Stimulated activated effector memory CD8-positive, alpha-beta T cell treated with anti-CD3 and anti-CD28 coated beads, Interleukin-12 subunit alpha, Interleukin-12 subunit beta, amount 100 ng/mL, for 72 hours (primary cell): ENCODE results near the gene PRMT1.

ENCODE experiments used
- ATAC-seq: fragments of 150-1000 bp; cut with Tn5 transposase; 2 replicates; pipeline ENCODE4 v1.10.0; 2021
- DNase-seq, 2 donors: peaks; one replicate each; pipeline ENCODE4 v3.0.0; 2021 to 2022; ENCODE audit warnings: low spot score in 2 of 2
- H3K27ac Mint-ChIP-seq: one replicate; pipeline ENCODE4 v1.8.0; 2022; ENCODE audit warnings: mild to moderate bottlenecking, mixed read lengths
- H3K36me3 Mint-ChIP-seq: one replicate; pipeline ENCODE4 v1.8.0; 2022; ENCODE audit warnings: mild to moderate bottlenecking, mixed read lengths
- H3K4me1 Mint-ChIP-seq: one replicate; pipeline ENCODE4 v1.8.0; 2022; ENCODE audit warnings: mixed read lengths
- H3K4me3 Mint-ChIP-seq: one replicate; pipeline ENCODE4 v1.8.0; 2022; ENCODE audit warnings: mild to moderate bottlenecking, mixed read lengths
- H3K9me3 Mint-ChIP-seq: one replicate; pipeline ENCODE4 v1.8.0; 2022; ENCODE audit warnings: mixed read lengths

The PRMT1 gene

DNA sequence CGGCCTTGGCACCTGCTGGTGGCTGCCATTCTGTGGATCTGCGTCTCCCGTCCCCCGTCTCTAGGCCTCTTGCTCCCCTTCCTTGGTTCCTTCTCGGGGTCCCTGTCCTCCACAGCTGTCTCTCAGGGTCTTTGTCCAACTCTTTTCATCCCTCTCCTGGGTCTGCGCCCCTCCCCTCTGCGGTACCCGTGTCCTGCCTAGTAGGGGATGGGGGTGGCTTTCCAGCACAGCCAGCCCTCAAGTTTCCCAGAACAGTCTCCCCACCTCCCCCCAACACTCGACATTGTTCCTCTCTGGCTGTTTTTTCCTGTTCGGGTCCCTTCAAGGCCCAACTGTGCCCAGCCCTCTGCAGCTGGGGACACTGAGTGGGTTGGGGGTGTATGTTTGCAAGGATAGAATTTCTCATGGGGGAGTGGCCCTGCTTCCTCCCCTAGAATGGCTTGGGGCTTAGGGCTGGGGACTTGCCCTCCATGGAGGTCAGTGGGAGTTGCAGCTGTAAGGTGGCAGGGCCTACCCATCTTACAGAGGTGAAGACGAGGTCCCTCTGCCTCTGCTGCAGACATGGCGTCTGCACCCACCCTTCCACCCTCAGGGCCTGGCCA is 11.6 kb downstream of the PRMT1 start:
- Mint-ChIP-seq H3K4me3 (no peak overlapping the region), H3K27ac (no peak overlapping the region), H3K9me3 (no peaks in the 10 kb centered on the region), H3K4me1 (peaks cover 43% of the 10 kb centered on the region), H3K36me3 (peaks cover 79% of the 10 kb centered on the region)
- DNase-seq, result no peak
- ATAC-seq, result no peak

DNA sequence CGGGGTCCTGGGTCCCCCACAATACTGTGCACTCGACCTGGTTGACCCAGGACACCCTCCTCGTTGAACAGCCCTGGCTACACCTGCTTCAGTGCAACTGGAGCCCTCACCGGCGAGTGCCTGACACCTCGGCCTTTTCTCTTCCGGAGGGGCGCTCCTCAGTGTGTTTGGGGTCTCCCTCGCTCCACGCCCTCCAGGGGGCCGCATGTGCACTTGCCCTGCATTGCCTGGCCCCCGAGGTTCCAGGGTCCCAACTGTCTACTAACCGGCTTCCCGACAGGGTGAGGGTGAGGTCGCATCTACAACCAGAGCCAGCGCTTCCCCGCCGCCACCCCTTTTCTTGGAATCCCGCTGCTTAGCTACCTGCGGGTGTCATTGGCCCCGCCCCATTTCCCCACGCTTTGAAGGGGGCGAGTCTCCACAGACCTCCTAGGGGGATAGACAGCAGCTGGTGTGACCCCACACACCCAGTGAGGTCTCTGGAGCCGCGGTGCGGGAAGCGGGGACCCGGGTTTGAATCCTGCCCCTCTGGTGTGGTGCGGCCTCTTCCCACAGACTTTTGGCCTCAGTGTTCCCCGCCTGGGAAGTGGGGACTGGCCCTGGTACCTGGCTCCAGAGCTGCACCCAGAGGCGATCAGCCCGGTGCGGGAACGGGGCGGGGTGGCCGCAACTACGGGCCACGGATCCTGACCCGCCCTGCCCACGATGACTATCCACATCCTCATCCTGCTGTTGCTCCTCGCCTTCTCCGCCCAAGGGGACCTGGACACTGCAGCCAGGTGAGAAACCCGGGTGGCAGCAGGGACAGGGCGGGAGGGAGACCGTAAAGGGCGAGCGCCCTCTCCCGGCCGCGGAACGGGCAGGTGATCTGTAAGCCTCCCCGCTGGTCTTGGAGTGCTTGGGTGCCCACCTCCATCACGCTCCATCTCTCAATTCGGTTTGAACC is 12.3 kb downstream of the PRMT1 start, which contains the start of gene ADM5:
Gene ADM5 (plus strand): TSS at position 462 of the 946 bp plus-strand sequence. CDS start 244 bp downstream, at position 706.
- H3K27ac Mint-ChIP-seq, result peak within 1 kb of the TSS; percentile 70
- peaks cover 36% of the 10 kb centered on the region for H3K4me1 Mint-ChIP-seq
- peak; percentile 23 for ATAC-seq
- no peaks in the 10 kb centered on the region for H3K9me3 Mint-ChIP-seq
- peak within 1 kb of the TSS; percentile 71 for H3K4me3 Mint-ChIP-seq
- no peak for DNase-seq
- H3K36me3 Mint-ChIP-seq, result peaks cover 71% of the 10 kb centered on the region

DNA sequence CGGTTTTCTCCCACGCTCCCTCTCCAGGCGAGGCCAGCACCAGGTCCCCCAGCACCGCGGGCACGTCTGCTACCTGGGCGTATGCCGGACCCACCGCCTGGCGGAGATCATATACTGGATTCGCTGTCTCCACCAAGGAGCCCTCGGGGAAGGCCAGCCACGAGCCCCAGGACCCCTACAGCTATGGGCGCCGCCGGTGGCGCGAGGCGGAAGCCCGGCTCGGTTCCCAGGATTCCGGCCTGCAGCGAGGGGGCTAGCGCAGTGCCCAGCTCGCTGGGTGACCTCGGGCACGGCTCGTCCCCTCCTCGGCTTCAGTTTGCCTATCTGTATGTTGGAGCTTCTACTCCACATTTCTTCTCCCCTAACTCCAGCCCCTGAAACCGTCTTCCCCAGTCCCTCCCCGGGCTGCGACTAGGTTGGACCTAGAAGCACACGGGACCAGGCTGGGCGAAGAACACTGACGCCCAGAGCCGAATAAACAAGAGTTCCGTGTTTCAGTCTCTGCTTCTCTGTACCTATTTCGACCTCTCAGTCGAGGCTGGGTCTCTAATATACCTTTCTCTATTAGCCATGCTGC is 13.1 kb downstream of the PRMT1 start:
- peaks cover 36% of the 10 kb centered on the region for H3K4me1 Mint-ChIP-seq
- peaks cover 63% of the 10 kb centered on the region for H3K36me3 Mint-ChIP-seq
- peak overlapping the region; percentile 70 for H3K27ac Mint-ChIP-seq
- H3K9me3 Mint-ChIP-seq, result no peaks in the 10 kb centered on the region
- H3K4me3 Mint-ChIP-seq, result peak overlapping the region; percentile 71
- ATAC-seq (no peak), DNase-seq (no peak)

DNA sequence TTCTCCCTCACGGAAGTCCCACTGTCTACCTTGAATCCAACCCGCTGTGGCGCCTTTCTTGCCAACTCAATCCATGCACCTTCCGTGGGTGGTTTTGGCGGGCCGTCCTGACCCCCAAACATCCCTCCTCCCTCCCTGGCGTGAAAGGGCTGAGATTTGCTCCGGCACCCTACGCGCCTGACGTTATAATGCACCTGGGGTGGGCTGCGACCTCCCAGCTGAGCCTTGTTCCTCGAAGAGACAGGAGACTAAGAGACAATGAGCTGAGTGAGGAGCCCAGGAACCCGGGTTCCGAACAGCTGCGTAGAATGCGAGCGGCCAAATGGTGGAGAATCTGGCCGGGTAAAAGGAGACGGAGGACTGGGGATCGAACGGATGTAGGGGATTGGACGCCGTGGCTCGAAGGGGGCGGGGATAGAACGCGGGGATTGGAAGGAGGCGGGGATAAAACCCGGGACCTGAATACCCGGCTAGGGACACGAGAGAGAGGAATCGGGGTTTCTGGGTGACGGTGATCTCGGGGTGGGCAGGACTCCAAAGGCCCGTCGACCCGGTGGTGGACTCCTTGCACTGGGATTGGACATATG is 13.7 kb downstream of the PRMT1 start, which contains the start of gene CPT1C:
Gene CPT1C (plus strand): TSS at position 461 of the 587 bp plus-strand sequence. CDS start 1,137 bp downstream, outside the sequence.
- H3K4me3 Mint-ChIP-seq, result peak within 1 kb of the TSS; percentile 71
- peaks cover 32% of the 10 kb centered on the region for H3K4me1 Mint-ChIP-seq
- no peaks in the 10 kb centered on the region for H3K9me3 Mint-ChIP-seq
- ATAC-seq, result peak; percentile 61
- H3K27ac Mint-ChIP-seq, result peak within 1 kb of the TSS; percentile 70
- peaks cover 57% of the 10 kb centered on the region for H3K36me3 Mint-ChIP-seq
- no peak for DNase-seq

DNA sequence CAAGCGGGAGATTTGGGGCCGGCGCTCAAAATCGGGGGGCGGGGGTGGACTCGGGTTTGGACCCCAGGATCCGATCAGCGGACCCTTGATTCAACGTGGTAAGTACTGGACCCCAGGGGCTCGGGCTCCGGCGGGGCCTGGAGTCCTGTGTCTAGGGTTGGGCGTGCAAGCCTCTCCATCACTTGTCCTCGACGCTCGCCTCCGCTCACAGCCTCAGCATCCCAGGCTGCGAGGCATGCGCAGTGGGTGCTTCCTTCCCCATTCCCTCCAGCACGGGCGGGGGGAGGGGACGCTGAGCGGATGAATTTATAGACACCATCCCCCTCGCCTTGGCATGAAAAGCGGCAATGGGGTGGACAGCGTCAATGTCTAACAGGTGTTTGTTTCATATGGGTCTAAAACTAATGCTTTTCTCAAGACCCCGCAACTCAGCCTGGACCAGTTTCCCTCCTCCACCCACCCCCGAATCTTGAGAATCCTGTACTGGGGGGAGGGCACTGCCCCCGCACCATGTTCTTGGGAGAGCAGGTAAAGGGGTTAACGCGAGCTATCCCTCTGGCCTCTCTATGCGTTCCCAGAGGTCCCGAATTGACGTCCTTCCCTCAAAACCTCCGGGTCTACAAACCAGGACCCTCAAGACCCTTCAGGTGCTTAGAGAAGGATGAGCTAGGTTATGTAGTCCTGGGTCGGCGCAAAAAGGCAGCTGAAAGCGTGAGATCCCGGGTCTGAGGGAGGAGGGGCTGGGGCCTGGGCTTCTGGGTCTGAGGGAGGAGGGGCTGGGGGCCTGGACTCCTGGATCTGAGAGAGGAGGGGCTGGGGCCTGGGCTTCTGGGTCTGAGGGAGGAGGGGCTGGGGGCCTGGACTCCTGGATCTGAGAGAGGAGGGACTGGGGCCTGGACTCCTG is 14.4 kb downstream of the PRMT1 start:
- DNase-seq, result no peak
- Mint-ChIP-seq H3K9me3 (no peaks in the 10 kb centered on the region), H3K4me3 (peak overlapping the region; percentile 71), H3K4me1 (peaks cover 30% of the 10 kb centered on the region), H3K36me3 (peaks cover 50% of the 10 kb centered on the region), H3K27ac (peak overlapping the region; percentile 70)
- peak; percentile 39 for ATAC-seq

DNA sequence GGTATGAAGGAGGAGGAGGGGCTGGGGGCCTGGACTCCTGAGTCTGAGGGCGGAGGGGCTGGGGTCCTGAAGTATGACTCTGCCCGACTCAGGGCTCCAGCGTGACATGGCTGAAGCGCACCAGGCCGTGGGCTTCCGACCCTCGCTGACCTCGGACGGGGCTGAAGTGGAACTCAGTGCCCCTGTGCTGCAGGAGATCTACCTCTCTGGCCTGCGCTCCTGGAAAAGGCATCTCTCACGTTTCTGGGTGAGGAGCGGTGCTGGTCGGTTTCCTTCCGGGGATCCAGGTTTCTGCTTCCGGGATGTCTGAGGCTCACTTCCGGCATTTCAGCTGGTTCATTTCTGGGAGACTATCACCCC is 15.1 kb downstream of the PRMT1 start:
- no peaks in the 10 kb centered on the region for H3K9me3 Mint-ChIP-seq

DNA sequence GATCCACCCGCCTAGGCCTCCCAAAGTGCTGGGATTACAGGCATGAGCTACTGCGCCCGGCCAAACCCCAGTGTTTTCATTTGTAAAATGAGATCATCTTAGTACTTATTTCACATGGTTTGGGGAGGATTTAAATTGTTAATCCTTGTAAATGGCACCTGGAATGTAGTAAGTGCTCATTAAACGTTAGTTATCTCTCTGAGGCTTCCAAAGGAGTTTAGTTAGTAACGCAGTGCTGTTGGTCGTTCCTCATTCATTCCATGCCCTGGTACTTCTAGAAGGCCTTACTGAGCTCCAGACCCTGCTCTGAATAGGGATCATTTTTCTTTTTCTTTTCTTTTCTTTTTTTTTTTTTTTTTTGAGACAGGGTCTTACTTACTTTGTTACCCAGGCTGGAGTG is 19.0 kb downstream of the PRMT1 start:
- no peak overlapping the region for H3K4me3 Mint-ChIP-seq
- H3K27ac Mint-ChIP-seq, result no peak overlapping the region
- peaks cover 10% of the 10 kb centered on the region for H3K36me3 Mint-ChIP-seq
- no peak for DNase-seq
- no peak for ATAC-seq
- H3K9me3 Mint-ChIP-seq, result no peaks in the 10 kb centered on the region
- H3K4me1 Mint-ChIP-seq, result peaks cover 3% of the 10 kb centered on the region

More for the DNA sequence above, 15.1 kb downstream of the PRMT1 start:
- ATAC-seq, result no peak
- Mint-ChIP-seq H3K27ac (no peak overlapping the region), H3K36me3 (peaks cover 46% of the 10 kb centered on the region), H3K4me1 (peaks cover 30% of the 10 kb centered on the region), H3K4me3 (no peak overlapping the region)
- DNase-seq, result no peak

DNA sequence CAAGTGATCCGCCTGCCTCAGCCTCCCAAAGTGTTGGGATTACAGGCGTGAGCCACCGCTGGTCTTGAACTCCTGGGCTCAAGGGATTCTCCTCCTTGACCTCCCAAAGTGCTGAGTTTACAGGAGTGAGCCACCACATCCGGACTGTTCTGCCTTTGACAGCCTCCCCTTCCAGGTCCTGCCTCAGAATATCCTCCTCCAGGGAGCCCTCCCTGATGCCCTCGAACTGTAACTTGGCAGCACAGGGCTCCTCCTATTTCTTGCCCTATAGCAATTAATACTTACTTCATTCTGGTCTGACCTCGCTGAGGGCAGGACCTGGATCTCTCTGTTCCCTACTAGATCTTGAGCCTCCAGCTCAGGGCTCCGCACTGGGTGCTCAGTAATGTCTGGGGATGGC is 19.8 kb downstream of the PRMT1 start:
- DNase-seq (no peak), ATAC-seq (no peak)
- Mint-ChIP-seq H3K4me1 (no peaks in the 10 kb centered on the region), H3K4me3 (no peak overlapping the region), H3K36me3 (peaks cover 6% of the 10 kb centered on the region), H3K27ac (peak overlapping the region; percentile 65), H3K9me3 (no peaks in the 10 kb centered on the region)

DNA sequence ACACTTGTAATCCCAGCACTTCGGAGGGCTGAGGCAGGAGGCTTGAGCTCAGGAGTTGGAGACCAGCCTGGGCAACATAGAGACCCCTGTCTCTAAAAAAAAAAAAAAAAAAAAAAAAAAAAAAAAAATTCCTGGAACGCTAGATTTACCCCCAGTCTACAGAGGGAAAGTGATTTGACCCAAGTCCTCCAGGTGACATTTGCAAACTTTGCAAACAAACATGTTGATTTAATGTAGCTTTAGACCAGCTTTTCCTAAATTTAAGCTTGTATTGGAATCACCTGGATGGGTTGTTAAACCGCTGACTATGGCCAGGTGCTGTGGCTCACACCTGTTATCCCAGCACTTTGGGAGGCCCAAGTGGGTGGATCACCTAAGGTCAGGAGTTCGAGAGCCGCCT is 22.3 kb downstream of the PRMT1 start:
- DNase-seq (no peak), ATAC-seq (no peak)
- Mint-ChIP-seq H3K27ac (no peak overlapping the region), H3K4me3 (no peak overlapping the region), H3K9me3 (no peaks in the 10 kb centered on the region), H3K4me1 (no peaks in the 10 kb centered on the region), H3K36me3 (no peaks in the 10 kb centered on the region)

DNA sequence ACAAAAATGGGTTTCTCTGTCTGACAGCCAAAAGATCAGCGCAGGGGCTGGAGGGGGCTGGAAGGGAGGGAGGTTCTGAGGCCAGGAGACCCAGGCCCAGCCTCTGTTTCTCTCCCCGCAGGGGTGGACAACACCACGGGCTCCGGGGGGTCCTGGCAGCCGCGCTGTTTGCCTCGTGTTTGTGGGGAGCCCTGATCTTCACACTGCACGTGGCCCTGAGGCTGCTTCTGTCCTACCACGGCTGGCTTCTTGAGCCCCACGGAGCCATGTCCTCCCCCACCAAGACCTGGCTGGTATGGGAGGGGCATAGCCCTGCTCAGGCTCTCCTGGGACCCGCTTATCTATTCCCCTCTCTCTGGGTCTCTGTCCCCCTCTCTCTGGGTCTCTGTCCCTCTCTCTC is 23.5 kb downstream of the PRMT1 start:
- H3K36me3 Mint-ChIP-seq, result no peaks in the 10 kb centered on the region
- ATAC-seq (peak; percentile 65), DNase-seq (no peak)
- H3K9me3 Mint-ChIP-seq, result no peaks in the 10 kb centered on the region
- H3K4me3 Mint-ChIP-seq, result no peak overlapping the region
- H3K4me1 Mint-ChIP-seq, result no peaks in the 10 kb centered on the region
- H3K27ac Mint-ChIP-seq, result no peak overlapping the region

DNA sequence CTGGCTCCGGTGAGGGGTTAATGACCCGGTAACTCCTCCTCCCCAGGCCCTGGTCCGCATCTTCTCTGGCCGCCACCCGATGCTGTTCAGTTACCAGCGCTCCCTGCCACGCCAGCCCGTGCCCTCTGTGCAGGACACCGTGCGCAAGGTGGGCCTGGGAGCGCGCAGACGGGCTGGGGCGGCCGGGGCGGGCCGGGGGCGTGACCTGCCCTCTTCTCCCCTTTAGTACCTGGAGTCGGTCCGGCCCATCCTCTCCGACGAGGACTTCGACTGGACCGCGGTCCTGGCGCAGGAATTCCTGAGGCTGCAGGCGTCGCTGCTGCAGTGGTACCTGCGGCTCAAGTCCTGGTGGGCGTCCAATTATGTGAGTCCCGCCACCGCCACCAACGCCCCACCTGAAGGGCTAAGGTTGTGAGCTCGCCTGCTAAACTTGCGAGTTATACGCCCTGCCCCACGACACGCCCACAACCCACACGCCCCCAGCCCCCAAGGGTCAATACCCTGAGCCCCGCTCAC is 24.3 kb downstream of the PRMT1 start:
- Mint-ChIP-seq H3K9me3 (no peaks in the 10 kb centered on the region), H3K4me3 (no peak overlapping the region), H3K36me3 (no peaks in the 10 kb centered on the region), H3K4me1 (no peaks in the 10 kb centered on the region), H3K27ac (no peak overlapping the region)
- peak; percentile 42 for ATAC-seq
- DNase-seq, result no peak

DNA sequence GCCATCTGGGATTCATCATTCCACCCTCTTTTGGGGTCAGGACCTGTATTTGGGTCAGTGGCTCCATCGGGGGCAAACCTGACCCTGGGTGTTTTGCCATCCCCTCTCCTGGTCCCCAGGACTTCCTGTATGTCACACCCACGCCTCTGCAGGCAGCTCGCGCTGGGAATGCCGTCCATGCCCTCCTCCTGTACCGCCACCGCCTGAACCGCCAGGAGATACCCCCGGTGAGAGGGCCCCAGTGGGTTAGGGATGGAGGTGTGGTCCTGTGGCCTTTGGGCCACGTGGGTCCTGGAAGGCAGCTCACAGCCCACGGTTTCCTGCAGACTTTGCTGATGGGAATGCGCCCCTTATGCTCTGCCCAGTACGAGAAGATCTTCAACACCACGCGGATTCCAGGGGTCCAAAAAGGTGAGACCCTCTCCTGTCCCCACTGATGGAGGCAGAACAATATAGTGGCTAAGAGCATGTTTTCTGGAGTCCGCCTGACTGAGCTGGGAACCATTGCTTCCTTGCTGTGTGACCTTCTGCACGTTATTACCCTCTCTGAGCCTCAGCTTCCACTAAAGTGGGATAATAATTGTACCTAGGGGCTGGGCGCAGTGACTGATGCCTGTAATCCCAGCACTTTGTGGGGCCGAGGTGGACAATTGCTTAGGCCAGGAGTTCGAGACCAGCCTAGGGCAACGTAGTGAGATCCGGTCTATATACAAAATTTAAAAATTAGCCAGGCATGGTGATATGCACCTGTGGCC is 28.0 kb downstream of the PRMT1 start:
- no peak for ATAC-seq
- Mint-ChIP-seq H3K36me3 (peaks cover 4% of the 10 kb centered on the region), H3K4me3 (no peak overlapping the region), H3K27ac (no peak overlapping the region), H3K9me3 (no peaks in the 10 kb centered on the region), H3K4me1 (no peaks in the 10 kb centered on the region)
- no peak for DNase-seq

DNA sequence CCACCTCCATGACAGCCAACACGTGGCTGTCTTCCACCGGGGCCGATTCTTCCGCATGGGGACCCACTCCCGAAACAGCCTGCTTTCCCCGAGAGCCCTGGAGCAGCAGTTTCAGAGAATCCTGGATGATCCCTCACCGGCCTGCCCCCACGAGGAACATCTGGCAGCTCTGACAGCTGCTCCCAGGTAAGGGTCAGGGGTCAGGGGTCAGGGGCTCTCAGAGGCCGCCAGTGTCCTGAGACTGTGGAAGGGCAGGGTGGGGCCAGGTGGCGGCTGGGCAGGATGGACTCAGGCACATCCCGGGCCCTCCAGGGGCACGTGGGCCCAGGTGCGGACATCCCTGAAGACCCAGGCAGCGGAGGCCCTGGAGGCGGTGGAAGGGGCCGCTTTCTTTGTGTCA is 28.8 kb downstream of the PRMT1 start:
- DNase-seq (no peak), ATAC-seq (no peak)
- no peaks in the 10 kb centered on the region for H3K9me3 Mint-ChIP-seq
- H3K27ac Mint-ChIP-seq, result no peak overlapping the region
- peaks cover 7% of the 10 kb centered on the region for H3K36me3 Mint-ChIP-seq
- H3K4me3 Mint-ChIP-seq, result no peak overlapping the region
- H3K4me1 Mint-ChIP-seq, result no peaks in the 10 kb centered on the region
